ENCODE measurements around the gene SLC37A2. TPM values are rescaled to one million over a fixed set of nuclear protein-coding genes. Genes with fewer than 3 reads are reported as not detected.

SLC37A2 gene
- total RNA-seq, 1 donor from 2014 or later = 0.54 TPM

GRCh38 chr11:125071846-125072217 is 8.7 kb downstream of the SLC37A2 start:
- H3K36me3 Mint-ChIP-seq = no peaks in the 10 kb centered on the region
- DNase-seq (ENCODE audit: low spot score in 2 of 2, unreplicated experiment in 2 of 2) = no peak
- H3K9me3 Mint-ChIP-seq = no peaks in the 10 kb centered on the region
- H3K27me3 Mint-ChIP-seq (ENCODE audit: low read depth) = peaks cover 17% of the 10 kb centered on the region
- TF ChIP-seq CTCF (IDR thresholded peaks at IDR 0.05; ENCODE audit: unreplicated experiment) = no peak
- H3K4me1 Mint-ChIP-seq = peaks cover 6% of the 10 kb centered on the region
- no peak overlapping the region for H3K27ac Mint-ChIP-seq
- no peak overlapping the region for H3K4me3 Mint-ChIP-seq

GRCh38 chr11:125072218-125072960 is 9.3 kb downstream of the SLC37A2 start:
- Mint-ChIP-seq H3K9me3 (no peaks in the 10 kb centered on the region), H3K4me3 (no peak overlapping the region), H3K36me3 (no peaks in the 10 kb centered on the region), H3K27me3 (ENCODE audit: low read depth) (peaks cover 13% of the 10 kb centered on the region), H3K4me1 (peaks cover 6% of the 10 kb centered on the region), H3K27ac (no peak overlapping the region)
- no peak for DNase-seq (ENCODE audit: low spot score in 2 of 2, unreplicated experiment in 2 of 2)
- no peak for TF ChIP-seq CTCF (IDR thresholded peaks at IDR 0.05; ENCODE audit: unreplicated experiment)

GRCh38 chr11:125072961-125073590 is 10.0 kb downstream of the SLC37A2 start:
- H3K27ac Mint-ChIP-seq = no peak overlapping the region
- no peaks in the 10 kb centered on the region for H3K9me3 Mint-ChIP-seq
- no peak for TF ChIP-seq CTCF (IDR thresholded peaks at IDR 0.05; ENCODE audit: unreplicated experiment)
- peaks cover 6% of the 10 kb centered on the region for H3K4me1 Mint-ChIP-seq
- H3K27me3 Mint-ChIP-seq (ENCODE audit: low read depth) = peaks cover 11% of the 10 kb centered on the region
- no peak overlapping the region for H3K4me3 Mint-ChIP-seq
- DNase-seq (ENCODE audit: low spot score in 2 of 2, unreplicated experiment in 2 of 2) = no peak
- no peaks in the 10 kb centered on the region for H3K36me3 Mint-ChIP-seq

GRCh38 chr11:125073616-125074483 is 10.7 kb downstream of the SLC37A2 start:
- DNase-seq (ENCODE audit: low spot score in 2 of 2, unreplicated experiment in 2 of 2) = no peak
- Mint-ChIP-seq H3K4me3 (no peak overlapping the region), H3K27ac (no peak overlapping the region), H3K9me3 (no peaks in the 10 kb centered on the region), H3K4me1 (peaks cover 6% of the 10 kb centered on the region), H3K36me3 (no peaks in the 10 kb centered on the region), H3K27me3 (ENCODE audit: low read depth) (peaks cover 8% of the 10 kb centered on the region)
- no peak for TF ChIP-seq CTCF (IDR thresholded peaks at IDR 0.05; ENCODE audit: unreplicated experiment)

- Mint-ChIP-seq H3K9me3 (no peaks in the 10 kb centered on the region), H3K36me3 (no peaks in the 10 kb centered on the region), H3K4me3 (no peak overlapping the region), H3K27me3 (ENCODE audit: low read depth) (peaks cover 8% of the 10 kb centered on the region), H3K27ac (no peak overlapping the region), H3K4me1 (peaks cover 6% of the 10 kb centered on the region)
- DNase-seq (ENCODE audit: low spot score in 2 of 2, unreplicated experiment in 2 of 2) = no peak
- TF ChIP-seq CTCF (IDR thresholded peaks at IDR 0.05; ENCODE audit: unreplicated experiment) = no peak
These were observed 11.6 kb downstream of the SLC37A2 start for GRCh38 chr11:125074511-125075241.
